Islet of Langerhans (tissue), 1 donor: ENCODE results near the gene MYO1G.

Experiments
- FAIRE-seq: peaks from one replicate; lab custom pipeline; 2011; peaks lifted over from hg19 to GRCh38; lab: Jason Lieb, UNC

MYO1G gene

DNA sequence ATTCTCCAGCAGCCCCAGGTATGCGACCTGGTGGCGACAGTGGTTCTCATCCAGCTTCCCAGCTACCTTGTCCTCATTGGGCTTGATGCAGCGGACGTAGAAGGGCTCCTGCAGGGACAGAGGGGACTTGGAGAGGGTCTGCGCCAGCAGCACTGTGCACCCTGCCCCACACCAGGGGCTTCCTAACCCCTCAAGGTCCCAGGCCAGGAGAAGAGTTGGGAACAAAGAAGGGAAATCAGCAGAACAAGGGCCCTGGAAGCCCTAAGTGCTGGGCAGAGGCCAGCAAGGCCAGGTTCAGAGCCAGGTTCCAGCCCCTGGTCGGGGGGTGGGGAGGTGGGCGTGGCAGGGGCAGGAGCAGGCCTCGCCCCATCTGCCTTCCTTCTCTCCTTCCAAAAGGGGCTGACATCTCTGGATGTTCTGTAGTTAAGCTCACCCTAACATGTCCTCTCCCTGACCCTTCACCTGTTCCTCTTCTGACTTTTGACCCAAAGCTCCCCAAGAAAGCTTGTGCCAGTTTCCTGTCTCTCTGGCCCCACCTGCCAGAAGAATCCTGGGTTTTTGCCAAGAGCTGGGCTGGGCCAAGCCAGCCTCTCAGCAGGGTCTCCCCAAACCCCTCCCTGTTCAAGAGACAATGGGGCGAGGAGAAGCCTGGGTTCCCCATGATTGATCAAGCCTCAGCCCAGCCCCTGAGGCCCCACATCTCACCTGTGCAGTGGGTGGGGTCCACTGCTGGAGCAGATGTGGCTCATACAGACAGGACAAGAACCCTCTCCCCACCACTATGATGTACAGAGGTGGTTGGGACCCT is 11.9 kb downstream of the MYO1G start:
- no peak for FAIRE-seq

DNA sequence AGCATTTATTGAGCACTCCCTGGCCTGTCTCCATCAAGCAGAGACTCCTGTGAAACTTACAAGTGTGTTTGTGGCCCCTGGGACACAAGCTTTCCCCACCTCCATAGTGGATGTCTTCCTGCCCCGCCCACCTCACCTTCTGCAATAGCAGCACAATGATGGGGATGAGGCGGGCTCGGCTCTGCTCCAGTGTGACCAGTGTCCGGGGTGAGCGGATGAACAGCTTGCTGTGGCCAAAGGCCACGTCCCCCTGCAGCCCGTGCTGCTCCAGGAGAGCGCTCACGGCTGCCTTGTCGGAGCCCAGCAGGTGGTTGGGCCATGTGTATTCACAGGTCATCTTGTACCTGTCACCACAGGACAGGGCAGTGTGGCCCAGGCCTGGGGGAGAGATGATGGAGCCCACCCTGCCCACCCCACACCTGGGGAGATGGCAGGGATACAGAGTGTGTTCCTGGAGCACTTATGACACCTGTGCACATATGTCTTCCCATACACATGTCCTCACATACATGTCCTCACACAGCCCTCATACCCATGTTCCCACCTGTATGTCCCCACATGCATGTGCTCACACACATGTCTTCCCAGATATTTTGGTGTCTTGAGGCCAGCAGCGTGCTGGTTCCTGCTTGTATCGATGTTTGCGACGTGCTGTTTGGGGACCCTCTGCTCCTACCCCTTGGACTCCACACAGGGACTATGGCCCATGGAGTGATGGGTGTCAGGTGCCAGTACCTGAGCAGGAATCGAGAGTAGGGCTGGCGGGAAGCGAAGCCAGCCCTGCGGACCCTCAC is 12.7 kb downstream of the MYO1G start:
- no peak for FAIRE-seq

DNA sequence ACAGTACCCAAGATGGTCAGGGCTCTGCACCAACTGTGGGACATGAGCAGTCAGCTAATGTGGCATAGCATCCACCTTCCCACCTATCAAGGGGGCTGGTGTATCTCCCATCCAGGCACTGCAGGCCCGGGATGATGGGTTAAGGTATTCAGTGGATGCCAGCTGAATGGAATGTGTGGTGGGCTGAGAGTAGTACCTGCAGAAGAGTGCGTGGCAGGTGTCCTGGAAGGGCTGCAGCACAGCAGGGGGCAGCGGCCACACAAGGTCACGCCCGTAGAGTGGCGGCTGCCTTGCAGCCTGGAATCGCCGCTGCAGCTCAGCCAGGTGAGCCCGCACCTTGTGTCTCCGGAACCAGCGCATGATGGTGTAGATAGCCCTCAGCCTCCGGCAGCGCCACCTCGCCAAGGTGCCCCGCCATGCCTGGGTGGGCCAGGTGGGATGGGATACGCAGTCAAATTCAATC is 13.3 kb downstream of the MYO1G start:
- FAIRE-seq: no peak

DNA sequence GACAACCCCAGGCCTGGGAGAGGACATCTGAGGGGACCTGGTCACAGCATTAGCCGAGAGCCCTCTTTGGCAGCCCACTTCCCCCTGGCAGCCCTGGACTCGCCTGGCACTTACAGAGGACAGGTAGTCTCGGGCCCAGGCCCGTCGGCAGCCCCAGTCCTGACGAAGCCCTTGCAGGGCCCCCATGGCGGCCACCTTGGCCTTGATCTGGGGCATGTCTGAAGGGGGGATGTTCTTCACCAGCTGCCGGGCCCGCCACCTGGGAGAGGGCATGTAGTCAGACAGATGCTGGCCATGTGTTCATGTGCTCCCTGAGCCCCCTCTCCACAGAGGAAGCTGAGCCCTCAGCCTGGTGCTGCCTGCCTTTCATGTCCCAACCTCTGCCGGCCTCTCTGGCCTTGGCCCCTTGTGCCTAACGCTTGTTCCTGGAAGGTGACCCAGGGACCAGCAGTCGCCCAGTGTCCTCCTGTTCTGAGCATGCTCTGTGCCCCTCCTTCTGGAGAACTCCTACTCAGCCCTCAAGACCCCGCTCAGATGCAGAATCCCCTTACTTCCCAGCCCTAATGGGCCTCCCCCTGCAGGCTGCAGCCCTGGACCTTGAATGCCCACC is 13.9 kb downstream of the MYO1G start:
- FAIRE-seq: no peak

DNA sequence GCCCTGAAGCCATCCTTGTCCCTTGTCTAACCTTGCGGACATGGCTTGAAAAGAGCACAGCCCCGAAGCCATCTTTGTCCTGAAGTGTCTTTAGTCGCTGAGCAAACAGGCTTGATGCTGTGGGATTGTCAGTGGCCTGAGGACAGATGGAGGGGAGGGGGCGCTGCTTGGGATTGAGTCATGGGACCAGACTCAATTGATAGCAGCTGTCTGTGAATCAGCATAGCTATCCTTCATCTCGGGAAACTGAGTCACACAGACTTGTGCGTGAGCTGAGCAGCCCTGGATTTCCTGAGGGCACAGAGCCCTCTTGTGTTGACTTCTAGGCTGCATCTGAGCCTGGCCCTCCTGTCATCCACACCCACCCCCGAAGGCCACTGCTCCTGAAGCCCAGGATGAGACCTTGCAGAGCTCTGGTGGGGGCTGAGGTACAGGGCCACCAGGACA is 14.4 kb downstream of the MYO1G start:
- no peak for FAIRE-seq

DNA sequence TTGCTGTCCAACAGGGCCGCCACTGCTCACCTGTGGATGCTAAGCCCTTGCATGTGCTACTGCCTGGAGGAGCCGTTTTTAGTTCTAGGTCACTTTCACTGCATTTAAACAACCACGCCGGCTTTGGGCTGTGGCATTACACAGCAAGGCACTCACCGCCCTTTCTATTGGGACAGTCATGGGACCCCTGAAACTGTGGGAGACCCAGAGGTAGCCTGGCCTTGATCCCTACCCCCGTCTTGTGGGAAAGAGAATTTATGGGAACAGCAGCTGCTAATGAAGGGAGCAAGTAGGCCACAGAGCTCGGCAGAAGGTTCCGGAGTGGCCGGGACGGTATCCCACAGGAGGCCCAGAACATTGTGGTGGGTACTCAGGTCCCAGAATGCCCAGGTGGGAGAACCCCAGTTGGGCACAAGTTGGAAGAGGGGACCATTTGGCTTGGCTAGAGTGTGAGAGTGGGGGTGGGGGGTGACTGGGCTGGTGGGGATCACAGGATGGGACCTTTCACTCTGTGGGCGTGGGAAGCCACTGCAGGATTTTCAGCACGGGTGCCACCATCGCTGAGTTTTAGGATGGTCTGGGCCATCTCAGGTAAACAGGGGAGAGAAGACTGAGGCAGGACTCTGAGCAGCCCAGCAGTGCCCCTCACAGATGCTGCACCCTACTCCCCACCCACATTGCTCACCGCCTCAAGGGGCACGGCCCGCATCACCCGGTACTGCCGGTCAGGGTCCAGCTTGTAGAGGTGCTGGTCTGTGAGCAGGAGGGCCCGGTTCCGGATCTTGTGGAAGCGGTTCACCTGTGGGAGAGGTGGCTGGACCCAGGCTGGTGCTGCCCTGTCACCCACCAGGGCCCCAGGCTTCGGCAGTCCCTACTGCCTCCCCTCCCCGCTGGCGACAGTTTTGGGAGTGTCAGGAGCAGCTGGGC is 15.2 kb downstream of the MYO1G start:
- no peak for FAIRE-seq

DNA sequence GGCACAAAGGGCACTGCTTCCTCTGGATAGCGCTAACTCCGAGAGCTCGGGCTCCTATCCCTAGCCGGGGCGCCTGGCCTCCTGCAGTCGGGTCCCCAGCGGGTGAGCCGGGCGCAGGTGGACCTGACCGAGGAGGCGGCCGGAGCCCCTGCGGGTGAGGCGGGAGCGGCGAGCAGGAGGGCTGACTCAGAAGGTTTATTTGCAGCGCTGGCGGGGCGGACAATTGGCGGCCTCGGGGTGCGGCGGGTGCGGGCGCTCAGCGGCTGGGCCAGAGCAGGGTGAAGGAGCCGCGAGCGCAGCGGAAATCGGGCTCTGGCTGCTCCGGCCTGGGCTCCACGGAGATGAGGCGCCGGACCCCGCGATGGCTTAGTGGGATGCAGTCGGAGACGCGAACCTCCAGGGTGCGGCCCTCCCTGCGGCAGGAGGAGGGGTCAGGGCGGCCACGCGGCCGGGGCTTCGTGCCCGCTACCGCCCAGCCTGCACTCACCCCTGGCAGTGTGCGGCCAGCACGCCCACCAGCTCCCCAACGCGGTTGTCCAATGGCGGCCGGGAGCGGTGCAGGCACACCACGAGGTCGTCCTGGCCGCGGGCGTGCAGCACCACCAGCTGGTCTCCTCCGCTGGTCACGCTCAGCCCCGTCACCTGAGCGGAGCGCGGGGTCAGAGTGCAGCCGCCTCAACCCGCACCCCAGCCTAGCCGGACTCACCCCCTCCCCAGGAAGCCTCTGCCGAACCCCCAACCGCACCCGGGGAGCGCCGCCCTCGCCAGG is 16.1 kb downstream of the MYO1G start:
- FAIRE-seq: no peak

DNA sequence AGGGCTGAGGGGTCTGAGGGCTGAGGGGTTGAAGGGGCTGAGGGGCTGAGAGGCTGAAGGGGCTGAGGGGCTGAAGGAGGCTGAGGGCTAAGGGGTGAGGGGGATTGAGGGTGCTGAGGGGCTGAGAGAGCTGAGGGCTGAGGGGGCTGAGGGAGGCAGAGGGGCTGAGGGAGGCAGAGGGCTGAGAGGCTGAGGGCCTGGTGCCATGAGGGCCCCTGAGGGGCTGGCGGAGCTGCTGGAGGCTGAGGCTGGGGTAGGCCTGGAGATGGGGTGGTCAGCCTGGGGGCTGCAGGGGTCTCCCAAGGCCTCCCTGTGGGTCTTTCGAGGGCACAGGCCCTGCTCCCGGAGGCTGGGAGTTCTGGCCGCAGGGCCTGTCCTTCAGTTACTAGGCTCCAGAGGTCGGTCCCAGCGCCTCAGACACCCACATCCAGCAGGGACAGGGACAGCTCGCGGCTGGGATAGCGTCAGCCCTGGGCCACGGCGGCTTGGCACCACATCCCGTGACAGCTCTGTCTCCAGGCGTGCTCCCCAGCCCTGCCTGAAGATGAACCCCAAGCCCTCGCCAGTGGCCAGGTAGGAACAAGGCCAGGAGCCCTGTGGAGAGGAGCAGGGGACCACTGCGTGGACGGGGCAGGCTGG is 16.9 kb downstream of the MYO1G start:
- FAIRE-seq: no peak

DNA sequence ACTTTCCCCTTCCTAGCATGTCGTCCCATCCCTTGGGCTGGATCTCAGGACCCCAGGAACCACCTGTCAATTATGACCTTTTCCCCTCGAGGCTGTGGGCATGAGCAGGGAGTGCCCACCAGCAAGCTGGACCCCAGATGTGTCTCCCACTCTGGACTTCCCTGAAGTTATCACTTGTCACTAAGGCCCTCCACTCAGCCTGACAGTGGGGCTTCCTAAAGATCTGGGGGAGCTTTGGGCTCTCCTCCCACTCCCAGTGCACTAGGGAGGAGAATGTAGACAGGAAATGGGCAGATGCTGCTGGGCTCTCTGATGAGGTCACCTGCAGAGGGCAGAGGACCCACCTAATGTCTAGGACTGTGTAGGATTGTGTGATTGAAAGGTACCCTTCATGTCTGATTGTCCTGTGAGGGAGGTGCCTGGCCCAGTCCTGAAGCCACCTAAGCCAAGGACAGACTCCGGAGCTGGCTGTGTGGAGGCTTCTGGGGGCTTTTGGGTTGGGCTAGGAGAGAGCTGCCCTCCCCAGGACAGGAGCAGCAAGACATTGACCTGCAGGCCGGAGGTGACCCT is 18.7 kb downstream of the MYO1G start:
- FAIRE-seq: no peak

DNA sequence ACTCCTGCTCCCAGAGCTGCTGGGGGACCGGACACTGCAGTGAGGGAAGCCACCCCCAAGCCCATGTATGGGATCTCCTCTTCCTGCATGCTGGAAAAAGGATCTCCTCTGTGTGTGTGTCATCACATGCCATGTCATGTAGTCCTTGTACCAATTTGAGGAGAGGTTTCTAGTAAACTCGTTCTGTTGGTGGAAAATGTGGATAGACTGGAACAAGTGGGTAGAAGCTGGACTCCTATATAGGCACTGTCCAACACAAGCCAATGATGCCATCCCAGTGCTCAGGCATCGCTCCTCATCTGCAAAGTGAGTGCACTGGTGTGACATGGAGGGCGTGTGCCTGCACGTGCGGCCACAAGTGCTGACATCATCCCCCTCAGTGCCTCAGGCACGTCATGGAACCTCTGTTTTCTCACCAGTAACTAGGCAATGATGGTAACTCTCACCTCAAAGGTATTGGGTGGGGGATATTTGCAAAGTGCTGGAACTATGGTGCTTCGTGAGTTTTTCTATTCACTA is 19.3 kb downstream of the MYO1G start:
- FAIRE-seq: no peak

DNA sequence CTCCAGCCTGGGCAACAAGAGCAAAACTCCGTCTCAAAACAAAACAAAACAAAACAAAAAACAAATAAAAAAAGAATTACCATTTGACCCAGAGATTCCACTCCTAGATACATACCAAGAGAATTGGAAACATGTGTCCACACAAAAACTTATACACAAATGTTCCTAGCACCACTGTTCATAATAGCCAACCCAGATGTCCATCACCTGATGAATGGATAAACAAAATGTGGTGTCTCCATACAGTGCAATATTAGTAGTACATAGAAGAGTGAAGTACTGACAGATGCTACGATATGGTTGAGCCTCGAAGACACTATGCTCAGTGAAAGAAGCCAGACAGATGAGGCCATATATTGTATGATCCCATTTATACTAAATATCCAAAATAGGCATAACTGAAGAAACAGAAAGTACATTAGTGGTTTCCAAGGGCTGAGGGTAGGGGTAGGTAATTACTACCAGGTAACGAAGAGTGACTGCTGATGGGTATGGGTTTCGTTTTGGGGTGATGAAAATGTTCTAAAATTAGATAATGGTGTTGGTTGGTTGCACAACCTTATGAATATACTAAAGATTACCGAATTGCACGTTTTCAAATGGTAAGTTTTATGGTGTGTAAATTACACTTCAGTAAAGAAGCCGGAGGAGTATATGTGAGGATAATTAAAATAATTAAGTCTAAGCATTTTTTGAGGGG is 20.0 kb downstream of the MYO1G start:
- FAIRE-seq: no peak

DNA sequence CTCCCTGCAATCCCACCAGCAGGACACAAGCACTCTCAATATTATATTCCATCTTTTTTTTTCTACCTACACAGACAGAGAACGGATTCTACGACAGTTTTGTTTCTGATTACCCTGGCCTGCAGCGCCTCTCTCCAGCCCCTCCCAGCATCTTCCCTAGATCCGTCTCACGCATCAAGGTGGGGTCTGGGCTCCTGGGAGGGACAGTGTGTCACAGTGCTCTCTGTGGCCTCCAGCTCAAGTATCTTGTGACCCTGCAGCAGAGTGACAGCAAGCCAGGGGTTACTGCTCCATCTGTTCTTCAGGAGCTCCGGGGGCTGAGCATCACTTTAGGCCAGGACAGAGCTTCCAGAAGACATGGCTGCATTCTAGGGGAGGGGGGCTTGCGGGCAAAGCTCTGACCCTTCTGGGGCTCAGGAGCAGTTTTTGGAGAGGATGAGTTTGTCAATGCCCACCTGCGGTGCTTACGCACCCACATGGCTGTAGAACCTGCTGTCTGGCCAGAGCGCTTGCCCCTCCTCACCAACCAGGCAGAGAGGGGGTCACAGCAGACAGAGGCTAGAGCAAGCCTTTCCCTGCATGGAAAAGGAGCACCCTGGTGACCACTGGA is 22.6 kb downstream of the MYO1G start:
- no peak for FAIRE-seq

DNA sequence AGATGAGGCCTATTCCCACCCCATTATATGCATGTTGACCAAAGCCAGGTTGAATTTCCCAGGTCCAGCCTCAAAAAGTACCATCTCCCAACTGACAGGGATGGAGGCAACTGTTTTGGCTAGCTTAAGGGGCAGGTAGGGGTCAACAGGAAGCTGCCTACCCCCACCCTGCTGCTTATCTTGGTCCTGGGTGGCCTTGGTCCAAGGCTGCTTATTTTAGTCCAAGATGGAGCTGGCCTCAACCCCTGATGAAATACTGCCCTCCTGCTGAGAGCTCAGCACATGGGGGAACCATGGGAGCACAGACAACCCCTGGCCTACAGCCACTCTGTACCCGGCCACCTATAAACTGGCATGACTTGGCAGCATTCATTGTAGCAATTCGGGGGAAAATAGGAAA is 23.1 kb downstream of the MYO1G start:
- no peak for FAIRE-seq

DNA sequence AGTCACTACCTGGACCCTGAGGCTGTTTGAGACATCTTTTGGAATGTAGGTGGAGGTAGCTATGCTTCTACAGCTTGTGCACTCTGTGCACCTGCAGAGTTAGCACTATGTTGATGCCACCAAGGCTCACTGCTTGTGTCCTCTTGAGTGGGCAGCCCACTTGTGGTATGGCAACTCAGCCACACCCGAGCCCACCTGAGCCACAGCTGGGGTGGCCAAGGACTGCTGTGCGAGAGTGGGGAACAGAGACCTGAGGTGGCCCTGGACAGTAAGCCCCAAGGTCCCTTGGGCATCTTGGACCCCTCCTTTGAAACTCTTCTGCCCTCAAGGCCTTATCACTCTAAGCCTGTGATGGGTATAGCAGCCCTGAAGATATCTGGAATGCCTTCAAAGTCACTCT is 25.7 kb downstream of the MYO1G start:
- FAIRE-seq: no peak

DNA sequence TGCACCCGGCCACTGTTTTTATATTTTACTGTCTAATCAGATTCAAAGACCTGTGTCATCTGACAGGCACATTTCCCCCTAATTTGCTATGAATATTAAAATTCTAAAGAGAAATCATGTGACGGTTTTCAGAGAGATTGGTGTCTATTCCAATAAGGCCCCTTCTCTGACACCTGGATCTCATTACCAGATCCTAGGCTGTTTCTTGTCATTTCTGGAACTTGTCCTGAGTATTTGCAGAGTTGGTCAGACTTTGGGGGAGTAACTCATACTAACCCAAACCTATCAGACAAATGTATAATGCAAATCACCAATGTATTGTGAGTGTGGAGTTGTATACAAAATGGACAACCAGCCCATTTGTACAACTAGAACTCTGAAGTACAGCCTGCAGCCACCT is 29.5 kb downstream of the MYO1G start:
- no peak for FAIRE-seq

DNA sequence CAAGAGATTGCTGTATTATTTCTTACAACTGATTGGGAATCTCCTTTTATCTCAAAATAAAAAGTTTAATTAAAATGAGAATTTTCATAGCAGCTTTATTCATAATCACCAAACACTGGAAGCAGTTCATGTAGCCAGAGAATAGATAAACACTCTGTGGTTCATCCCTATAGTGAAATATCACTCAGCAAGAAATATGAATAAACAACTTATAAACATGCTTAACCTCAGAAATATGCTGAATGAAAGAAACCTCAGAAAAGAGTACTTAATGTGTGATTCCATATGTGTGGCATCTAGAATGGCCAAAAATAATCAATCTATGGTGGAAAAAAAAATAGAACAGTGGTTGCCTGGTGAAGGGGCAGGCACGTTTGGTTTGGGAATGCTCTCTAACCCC is 33.3 kb downstream of the MYO1G start:
- FAIRE-seq: no peak

DNA sequence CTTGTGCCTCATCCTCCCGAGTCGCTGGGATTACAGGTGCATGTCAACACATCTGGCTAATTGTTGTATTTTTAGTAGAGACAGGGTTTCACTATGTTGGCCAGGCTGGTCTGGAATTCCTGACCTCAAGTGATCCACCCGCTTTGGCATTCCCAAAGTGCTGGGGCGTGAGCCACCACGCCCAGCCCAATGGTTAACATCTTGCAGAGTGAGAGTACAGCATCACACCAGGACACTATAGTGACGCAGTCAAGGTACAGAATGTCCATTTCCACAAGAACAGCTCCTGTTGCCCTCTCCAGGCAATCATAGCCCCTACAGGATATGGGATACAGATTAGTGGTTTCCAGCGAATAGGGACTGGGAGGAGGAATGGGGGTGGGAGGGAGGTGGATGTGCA is 34.0 kb downstream of the MYO1G start:
- FAIRE-seq: no peak

DNA sequence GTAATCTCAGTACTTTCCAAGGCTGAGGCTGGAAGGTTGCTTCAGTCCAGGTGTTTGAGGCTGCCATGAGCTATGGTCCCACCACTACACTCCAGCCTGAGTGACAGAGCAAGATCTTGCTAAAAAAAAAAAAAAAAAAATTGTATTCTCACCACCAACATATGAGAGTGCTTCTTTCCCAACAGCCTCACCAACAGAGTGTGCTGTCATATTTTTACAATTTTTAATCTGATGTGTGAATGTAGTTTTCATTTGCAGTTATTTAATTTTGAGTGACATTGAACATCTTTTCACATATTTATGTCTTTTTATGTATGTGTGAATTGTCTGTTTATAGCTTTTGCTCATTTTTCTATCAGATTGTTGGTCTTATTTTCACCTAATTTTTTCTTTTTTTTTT is 35.2 kb downstream of the MYO1G start:
- no peak for FAIRE-seq

DNA sequence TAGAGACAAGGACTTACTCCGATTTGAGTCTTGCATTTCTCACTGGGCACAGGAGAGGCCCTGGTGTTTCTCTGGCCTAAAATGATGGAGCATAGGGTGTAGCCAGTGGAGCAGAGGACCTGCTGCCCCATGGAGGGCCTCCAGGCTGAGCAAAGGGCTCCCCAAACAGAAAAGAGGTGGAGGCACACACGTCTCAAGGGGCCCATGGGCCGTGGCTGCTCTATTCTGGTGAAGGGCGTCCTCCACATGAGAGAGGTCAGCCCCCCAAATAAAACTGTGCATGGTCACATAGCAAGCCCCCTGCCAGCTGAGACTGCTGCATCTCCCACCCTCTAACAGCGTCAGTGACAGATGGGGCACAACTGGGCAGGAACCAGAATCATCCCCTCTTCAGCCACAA is 41.4 kb downstream of the MYO1G start:
- no peak for FAIRE-seq
